A673 (cell line): ENCODE data around the gene MAPKAPK2.

Experiments
- EZH2 ChIP-seq: fragments of 200-600 bp; sonication (generic); IDR thresholded peaks from 2 replicates; pipeline ENCODE4 v1.6.1; 2017; ENCODE audit warnings: borderline replicate concordance, low read depth, mild to moderate bottlenecking, mixed read lengths, antibody characterized with exemption, low read length; ENCODE audit not compliant: poor library complexity, severe bottlenecking
- TF ChIP-seq, protein P1 (sequence below): fragments of 300-800, 200-600 bp; sonication (generic); conservative IDR thresholded peaks from 2 replicates; pipeline ENCODE4 v1.5.1; 2017; ENCODE audit warnings: low read depth, mild to moderate bottlenecking, antibody characterized with exemption, low read length, moderate library complexity, mixed read lengths

DNA sequence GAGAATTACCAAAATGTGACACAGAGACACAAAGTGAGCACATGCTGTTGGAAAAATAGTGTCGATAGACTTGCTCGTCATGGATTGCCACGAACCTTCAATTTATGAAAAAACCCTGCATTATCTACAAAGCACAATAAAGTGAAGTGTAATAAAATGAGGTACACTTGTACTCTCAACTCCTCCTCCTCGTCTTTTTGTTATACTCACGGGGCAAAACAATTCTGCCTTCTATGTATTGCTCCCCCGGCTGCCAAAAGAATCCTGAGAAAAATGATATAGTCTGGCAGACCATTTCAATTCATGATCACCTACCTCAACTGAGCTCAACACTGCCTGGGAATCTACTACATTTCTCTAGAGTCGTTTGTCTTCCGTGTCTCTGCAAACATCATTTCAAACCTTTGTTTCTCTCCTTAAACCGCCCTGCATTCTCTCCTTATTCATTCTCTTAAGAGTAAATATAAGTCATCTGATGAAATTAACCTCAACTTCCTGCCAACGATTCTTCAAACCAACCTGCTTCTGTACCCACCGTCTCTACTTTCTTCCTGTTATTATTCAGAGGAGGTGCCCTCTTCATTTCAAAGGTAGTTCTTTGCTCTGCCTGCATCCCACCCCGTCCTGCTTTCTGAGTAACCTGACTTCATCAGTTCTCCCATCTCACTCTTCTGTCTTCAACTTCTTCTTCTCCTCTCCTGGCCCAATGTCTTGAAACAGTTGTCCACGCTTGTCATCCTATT is 73.0 kb downstream of the MAPKAPK2 start:
- TF ChIP-seq, protein P1, sequence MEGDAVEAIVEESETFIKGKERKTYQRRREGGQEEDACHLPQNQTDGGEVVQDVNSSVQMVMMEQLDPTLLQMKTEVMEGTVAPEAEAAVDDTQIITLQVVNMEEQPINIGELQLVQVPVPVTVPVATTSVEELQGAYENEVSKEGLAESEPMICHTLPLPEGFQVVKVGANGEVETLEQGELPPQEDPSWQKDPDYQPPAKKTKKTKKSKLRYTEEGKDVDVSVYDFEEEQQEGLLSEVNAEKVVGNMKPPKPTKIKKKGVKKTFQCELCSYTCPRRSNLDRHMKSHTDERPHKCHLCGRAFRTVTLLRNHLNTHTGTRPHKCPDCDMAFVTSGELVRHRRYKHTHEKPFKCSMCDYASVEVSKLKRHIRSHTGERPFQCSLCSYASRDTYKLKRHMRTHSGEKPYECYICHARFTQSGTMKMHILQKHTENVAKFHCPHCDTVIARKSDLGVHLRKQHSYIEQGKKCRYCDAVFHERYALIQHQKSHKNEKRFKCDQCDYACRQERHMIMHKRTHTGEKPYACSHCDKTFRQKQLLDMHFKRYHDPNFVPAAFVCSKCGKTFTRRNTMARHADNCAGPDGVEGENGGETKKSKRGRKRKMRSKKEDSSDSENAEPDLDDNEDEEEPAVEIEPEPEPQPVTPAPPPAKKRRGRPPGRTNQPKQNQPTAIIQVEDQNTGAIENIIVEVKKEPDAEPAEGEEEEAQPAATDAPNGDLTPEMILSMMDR = no peak
- no peak for TF ChIP-seq EZH2
